ENCODE results near the gene MROH8. TPM values are rescaled to one million over a fixed set of nuclear protein-coding genes. Genes with fewer than 3 reads are reported as not detected.

The MROH8 gene
- total RNA-seq, 1 experiment from 2014 or later: 1.9 TPM

GRCh38 chr20:37204056-37204455 lies 24.7 kb upstream of the MROH8 start:
- Histone ChIP-seq H3K27ac (ENCODE audit: low read length) (no peak overlapping the region), H2AFZ (ENCODE audit: low read length) (no peak overlapping the region), H3K4me2 (ENCODE audit: low read depth, low read length, poor library complexity, severe bottlenecking) (no peak overlapping the region), H3K36me3 (ENCODE audit: insufficient read depth, low read length) (peaks cover 76% of the 10 kb centered on the region), H3K9me3 (ENCODE audit: low read length) (no peaks in the 10 kb centered on the region), H3K4me1 (ENCODE audit: low read length) (no peaks in the 10 kb centered on the region), H3K9me2 (replicated peaks; ENCODE audit: insufficient read depth, low read length) (no peaks in the 10 kb centered on the region), H3K4me3 (ENCODE audit: low read length) (no peak overlapping the region), H3K9ac (ENCODE audit: low read length) (no peak overlapping the region), H3K27me3 (ENCODE audit: low read length) (no peaks in the 10 kb centered on the region), H4K20me1 (ENCODE audit: insufficient read depth, low read depth, low read length) (peaks cover 9% of the 10 kb centered on the region; the same call in 1 of the 2 replicates), H3K79me2 (ENCODE audit: low read length) (peaks cover 37% of the 10 kb centered on the region)
- DNase-seq: no peak

DNA sequence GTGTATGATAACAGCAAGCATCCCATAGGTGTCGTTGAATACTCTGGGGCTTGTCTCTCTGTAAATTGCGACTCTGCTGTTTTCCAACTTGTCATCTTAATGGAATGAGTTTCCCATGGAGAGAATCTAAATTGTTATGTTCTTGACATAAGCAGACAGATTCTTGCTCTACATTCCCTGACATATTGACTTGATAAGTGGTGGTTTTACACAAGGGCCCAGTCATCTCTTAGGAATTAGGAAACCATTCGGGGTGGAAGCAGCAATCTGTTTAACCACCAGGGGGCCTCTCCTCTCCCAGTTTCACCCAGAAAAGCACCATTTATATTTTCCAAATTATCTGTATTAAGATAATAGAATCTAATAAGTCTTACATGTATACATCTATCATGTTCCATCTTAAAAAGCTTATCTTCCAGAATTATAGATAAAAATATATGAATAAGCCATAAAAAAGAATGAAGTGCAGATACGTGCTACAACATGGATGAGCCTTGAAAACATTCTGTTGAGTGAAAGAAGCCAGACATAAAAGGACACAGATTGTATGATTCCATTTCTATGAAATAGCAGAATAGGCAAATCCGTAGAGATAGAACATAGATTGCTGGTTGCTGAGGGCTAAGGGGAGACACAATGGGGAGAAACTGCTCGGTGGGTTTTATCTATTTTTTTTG lies 23.1 kb upstream of the MROH8 start:
- Histone ChIP-seq H3K27me3 (ENCODE audit: low read length) (no peaks in the 10 kb centered on the region), H2AFZ (ENCODE audit: low read length) (no peak overlapping the region), H3K9ac (ENCODE audit: low read length) (no peak overlapping the region), H3K79me2 (ENCODE audit: low read length) (peaks cover 54% of the 10 kb centered on the region), H3K4me2 (ENCODE audit: low read depth, low read length, poor library complexity, severe bottlenecking) (no peak overlapping the region), H3K4me3 (ENCODE audit: low read length) (no peak overlapping the region), H4K20me1 (ENCODE audit: insufficient read depth, low read depth, low read length) (peaks cover 19% of the 10 kb centered on the region; the same call in 1 of the 2 replicates), H3K27ac (ENCODE audit: low read length) (no peak overlapping the region), H3K4me1 (ENCODE audit: low read length) (no peaks in the 10 kb centered on the region), H3K9me3 (ENCODE audit: low read length) (no peaks in the 10 kb centered on the region), H3K9me2 (replicated peaks; ENCODE audit: insufficient read depth, low read length) (no peaks in the 10 kb centered on the region), H3K36me3 (ENCODE audit: insufficient read depth, low read length) (peaks cover 80% of the 10 kb centered on the region)
- DNase-seq: peak; percentile 67

DNA sequence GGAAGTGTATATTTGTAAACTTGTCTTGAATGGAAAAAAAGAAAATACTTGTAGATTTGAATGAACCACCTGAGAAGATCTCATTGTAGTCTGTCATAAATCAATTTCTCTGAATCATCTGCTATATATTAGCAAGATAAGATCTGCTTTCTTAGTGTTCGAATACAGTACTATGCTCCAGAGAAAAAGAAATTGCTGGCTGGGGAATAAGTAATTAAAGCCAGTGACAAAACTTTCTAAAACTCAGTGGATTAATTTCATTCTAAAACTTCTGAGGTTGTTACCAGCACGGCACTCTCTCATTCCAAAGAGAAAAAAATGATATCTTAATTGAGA lies 22.4 kb upstream of the MROH8 start:
- Histone ChIP-seq H4K20me1 (ENCODE audit: insufficient read depth, low read depth, low read length) (peaks cover 23% of the 10 kb centered on the region), H3K9me3 (ENCODE audit: low read length) (no peaks in the 10 kb centered on the region), H3K27me3 (ENCODE audit: low read length) (no peaks in the 10 kb centered on the region), H2AFZ (ENCODE audit: low read length) (no peak overlapping the region), H3K36me3 (ENCODE audit: insufficient read depth, low read length) (peaks cover 78% of the 10 kb centered on the region), H3K79me2 (ENCODE audit: low read length) (peaks cover 60% of the 10 kb centered on the region), H3K4me3 (ENCODE audit: low read length) (no peak overlapping the region), H3K27ac (ENCODE audit: low read length) (no peak overlapping the region), H3K4me2 (ENCODE audit: low read depth, low read length, poor library complexity, severe bottlenecking) (no peak overlapping the region), H3K9me2 (replicated peaks; ENCODE audit: insufficient read depth, low read length) (no peaks in the 10 kb centered on the region), H3K9ac (ENCODE audit: low read length) (no peak overlapping the region), H3K4me1 (ENCODE audit: low read length) (no peaks in the 10 kb centered on the region)
- DNase-seq: no peak

DNA sequence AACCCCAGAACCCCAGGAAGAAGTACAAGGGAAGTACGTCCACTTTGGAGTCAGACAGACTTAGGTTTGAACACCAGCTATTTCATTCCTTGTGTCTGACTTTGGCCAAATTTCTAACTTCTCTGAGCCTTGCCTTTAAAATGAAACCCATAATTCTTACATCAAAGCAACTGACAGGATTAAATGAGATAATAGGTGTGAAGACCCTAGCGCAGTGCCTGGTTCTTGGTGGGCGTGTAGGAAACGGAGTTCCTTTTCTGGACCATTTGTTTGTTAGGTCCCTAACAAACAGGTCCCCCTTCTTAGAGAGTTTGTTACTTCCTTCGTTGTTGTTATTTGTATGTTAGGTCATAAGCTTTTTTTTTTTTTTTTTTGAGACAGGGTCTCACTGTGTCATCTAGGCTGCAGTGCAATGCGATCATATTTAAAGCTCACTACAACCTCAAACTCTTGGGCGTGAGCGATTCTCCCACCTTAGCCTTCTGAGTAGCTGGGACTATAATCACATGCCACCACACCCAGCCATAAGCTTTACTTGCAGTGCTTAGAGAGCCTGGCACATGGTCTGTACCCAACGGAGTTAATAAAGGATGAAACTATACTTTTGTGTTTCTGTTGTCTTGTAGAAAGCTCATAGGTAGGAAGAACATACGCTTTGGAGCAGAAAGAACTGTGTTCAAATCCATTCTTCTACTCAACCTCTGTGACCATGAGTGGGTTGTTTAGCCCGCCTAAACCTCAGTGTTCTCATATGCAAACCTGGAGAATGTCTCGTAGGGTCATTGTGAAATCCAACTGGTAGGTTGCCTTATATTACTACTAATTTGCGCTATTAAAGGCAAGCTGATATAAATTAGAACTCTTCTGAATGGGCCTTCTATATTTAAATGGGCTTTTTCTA lies 21.8 kb upstream of the MROH8 start:
- Histone ChIP-seq H3K27ac (ENCODE audit: low read length) (no peak overlapping the region), H3K79me2 (ENCODE audit: low read length) (peaks cover 64% of the 10 kb centered on the region), H3K4me2 (ENCODE audit: low read depth, low read length, poor library complexity, severe bottlenecking) (no peak overlapping the region), H3K27me3 (ENCODE audit: low read length) (no peaks in the 10 kb centered on the region), H3K9ac (ENCODE audit: low read length) (no peak overlapping the region), H3K36me3 (ENCODE audit: insufficient read depth, low read length) (peaks cover 82% of the 10 kb centered on the region), H3K4me1 (ENCODE audit: low read length) (no peaks in the 10 kb centered on the region), H3K9me2 (replicated peaks; ENCODE audit: insufficient read depth, low read length) (no peaks in the 10 kb centered on the region), H3K9me3 (ENCODE audit: low read length) (no peaks in the 10 kb centered on the region), H3K4me3 (ENCODE audit: low read length) (no peak overlapping the region), H2AFZ (ENCODE audit: low read length) (no peak overlapping the region), H4K20me1 (ENCODE audit: insufficient read depth, low read depth, low read length) (peaks cover 28% of the 10 kb centered on the region)
- no peak for DNase-seq

- H3K9me3 ChIP-seq (ENCODE audit: low read length): no peaks in the 10 kb centered on the region
- no peaks in the 10 kb centered on the region for H3K4me1 ChIP-seq (ENCODE audit: low read length)
- H3K36me3 ChIP-seq (ENCODE audit: insufficient read depth, low read length): peaks cover 74% of the 10 kb centered on the region
Observed at GRCh38 chr20:37200376-37200775, 21.0 kb upstream of the MROH8 start.

DNA sequence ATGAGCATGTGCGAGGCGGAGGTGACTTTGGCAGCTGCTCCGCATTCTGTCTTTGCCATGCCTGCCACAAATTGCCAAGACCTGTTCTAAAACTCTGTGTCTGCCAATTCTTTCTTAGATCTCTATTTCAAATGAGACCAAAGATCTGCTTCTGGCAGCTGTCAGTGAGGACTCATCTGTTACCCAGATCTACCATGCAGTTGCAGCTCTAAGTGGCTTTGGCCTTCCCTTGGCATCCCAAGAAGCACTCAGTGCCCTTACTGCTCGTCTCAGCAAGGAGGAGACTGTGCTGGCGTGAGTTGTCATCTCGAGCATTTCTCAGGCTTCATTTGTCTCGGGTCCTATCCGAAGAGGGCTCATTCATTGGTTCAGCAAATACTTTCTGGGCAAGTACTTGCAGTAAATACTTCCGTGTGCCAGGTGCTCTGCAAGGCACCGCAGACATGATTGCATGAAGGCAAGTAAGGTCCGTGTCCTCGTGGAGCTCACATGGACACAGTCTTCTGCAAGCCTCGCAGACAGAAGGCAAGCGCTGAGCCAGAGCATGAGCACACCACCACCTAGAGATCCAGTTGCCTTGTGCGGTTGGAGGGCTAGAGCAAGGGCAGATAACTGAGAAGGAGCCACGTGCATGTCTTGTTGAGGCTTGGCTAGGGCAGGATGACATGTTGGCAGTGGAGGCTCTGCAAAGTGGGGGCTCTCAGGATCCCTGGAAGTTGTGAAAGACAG lies 19.7 kb upstream of the MROH8 start:
- H3K4me2 ChIP-seq (ENCODE audit: low read depth, low read length, poor library complexity, severe bottlenecking): no peak overlapping the region
- H3K9ac ChIP-seq (ENCODE audit: low read length): no peak overlapping the region
- H3K4me1 ChIP-seq (ENCODE audit: low read length): no peaks in the 10 kb centered on the region
- H3K9me2 ChIP-seq (replicated peaks; ENCODE audit: insufficient read depth, low read length): no peaks in the 10 kb centered on the region
- no peaks in the 10 kb centered on the region for H3K9me3 ChIP-seq (ENCODE audit: low read length)
- H2AFZ ChIP-seq (ENCODE audit: low read length): no peak overlapping the region
- no peaks in the 10 kb centered on the region for H3K27me3 ChIP-seq (ENCODE audit: low read length)
- DNase-seq: no peak
- peaks cover 81% of the 10 kb centered on the region for H3K79me2 ChIP-seq (ENCODE audit: low read length)
- H4K20me1 ChIP-seq (ENCODE audit: insufficient read depth, low read depth, low read length): peaks cover 34% of the 10 kb centered on the region
- no peak overlapping the region for H3K27ac ChIP-seq (ENCODE audit: low read length)
- H3K36me3 ChIP-seq (ENCODE audit: insufficient read depth, low read length): peaks cover 62% of the 10 kb centered on the region; the same call in 1 of the 2 replicates
- no peak overlapping the region for H3K4me3 ChIP-seq (ENCODE audit: low read length)

More at GRCh38 chr20:37200376-37200775, 21.0 kb upstream of the MROH8 start:
- peaks cover 28% of the 10 kb centered on the region for H4K20me1 ChIP-seq (ENCODE audit: insufficient read depth, low read depth, low read length)
- no peak overlapping the region for H3K4me3 ChIP-seq (ENCODE audit: low read length)
- peaks cover 71% of the 10 kb centered on the region for H3K79me2 ChIP-seq (ENCODE audit: low read length)
- H3K27me3 ChIP-seq (ENCODE audit: low read length): no peaks in the 10 kb centered on the region
- no peak overlapping the region for H2AFZ ChIP-seq (ENCODE audit: low read length)
- DNase-seq: no peak
- no peak overlapping the region for H3K27ac ChIP-seq (ENCODE audit: low read length)
- no peaks in the 10 kb centered on the region for H3K9me2 ChIP-seq (replicated peaks; ENCODE audit: insufficient read depth, low read length)
- H3K9ac ChIP-seq (ENCODE audit: low read length): no peak overlapping the region
- H3K4me2 ChIP-seq (ENCODE audit: low read depth, low read length, poor library complexity, severe bottlenecking): no peak overlapping the region

DNA sequence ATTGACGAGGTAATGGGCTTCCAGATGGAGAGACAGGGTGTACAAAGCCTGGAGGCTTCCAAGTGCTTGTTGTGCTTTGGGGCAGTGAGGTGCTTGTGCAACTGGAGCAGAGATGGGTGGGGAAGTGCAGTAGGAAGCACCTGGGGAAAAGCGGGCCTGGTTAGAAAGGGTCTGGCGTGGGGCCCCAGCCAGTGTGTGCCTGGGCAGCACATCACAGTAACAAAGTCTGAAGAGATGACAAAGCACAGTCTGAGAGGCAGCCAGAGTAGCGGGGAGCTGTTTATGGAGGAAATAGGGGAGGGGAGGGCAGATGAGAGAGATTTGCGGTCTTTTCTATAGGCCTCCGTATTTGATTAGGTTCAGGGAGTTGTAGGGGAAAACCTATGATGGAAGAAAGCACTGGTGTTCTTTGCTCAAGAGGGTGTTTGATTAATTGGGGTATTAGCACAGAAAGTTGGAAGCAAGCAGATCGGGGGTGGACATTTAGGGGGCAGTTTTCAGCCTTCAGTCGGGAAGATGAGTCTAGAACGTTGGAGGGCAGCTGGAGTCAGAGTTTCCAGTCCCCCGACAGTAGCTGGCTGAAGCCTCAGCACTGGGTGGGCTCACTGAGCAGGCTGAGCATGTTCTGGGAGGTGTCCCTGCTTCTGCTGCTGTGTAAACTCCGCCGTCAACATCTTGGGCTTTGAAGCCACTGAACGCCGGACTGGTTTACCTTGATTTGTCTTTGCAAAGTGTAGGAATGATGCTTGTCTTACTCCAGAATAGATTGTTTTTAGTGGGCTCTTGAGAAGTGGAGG lies 15.5 kb upstream of the MROH8 start:
- Histone ChIP-seq H3K27ac (ENCODE audit: low read length) (no peak overlapping the region), H3K9me3 (ENCODE audit: low read length) (no peaks in the 10 kb centered on the region), H3K4me1 (ENCODE audit: low read length) (peaks cover 26% of the 10 kb centered on the region), H2AFZ (ENCODE audit: low read length) (no peak overlapping the region), H3K4me2 (ENCODE audit: low read depth, low read length, poor library complexity, severe bottlenecking) (no peak overlapping the region), H4K20me1 (ENCODE audit: insufficient read depth, low read depth, low read length) (peaks cover 60% of the 10 kb centered on the region), H3K27me3 (ENCODE audit: low read length) (no peaks in the 10 kb centered on the region), H3K36me3 (ENCODE audit: insufficient read depth, low read length) (peaks cover 44% of the 10 kb centered on the region), H3K9ac (ENCODE audit: low read length) (no peak overlapping the region), H3K4me3 (ENCODE audit: low read length) (no peak overlapping the region), H3K9me2 (replicated peaks; ENCODE audit: insufficient read depth, low read length) (no peaks in the 10 kb centered on the region), H3K79me2 (ENCODE audit: low read length) (peaks cover 94% of the 10 kb centered on the region)
- no peak for DNase-seq

Measured in Karpas-422 (cell line).